Stimulated activated CD4-positive, alpha-beta T cell treated with anti-CD3 and anti-CD28 coated beads, TNF-alpha, amount 100 ng/mL, for 24 hours (primary cell): ENCODE results near the gene ECEL1.

Experiments
- DNase-seq, 3 experiments: peaks; one replicate each; pipeline ENCODE4 v3.0.0-alpha.2; 2020; ENCODE audit warnings: low read depth in 3 of 3

Gene ECEL1

DNA sequence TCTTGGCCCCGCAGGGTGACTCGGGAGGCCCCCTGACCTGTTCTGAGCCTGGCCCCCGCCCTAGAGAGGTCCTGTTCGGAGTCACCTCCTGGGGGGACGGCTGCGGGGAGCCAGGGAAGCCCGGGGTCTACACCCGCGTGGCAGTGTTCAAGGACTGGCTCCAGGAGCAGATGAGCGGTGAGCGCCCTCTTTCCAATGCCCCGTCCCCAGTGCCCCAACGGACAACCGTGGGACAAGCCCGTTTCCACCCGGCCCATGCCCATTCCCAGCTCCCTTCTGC lies 35.7 kb upstream of the ECEL1 start:
- no peak for DNase-seq

DNA sequence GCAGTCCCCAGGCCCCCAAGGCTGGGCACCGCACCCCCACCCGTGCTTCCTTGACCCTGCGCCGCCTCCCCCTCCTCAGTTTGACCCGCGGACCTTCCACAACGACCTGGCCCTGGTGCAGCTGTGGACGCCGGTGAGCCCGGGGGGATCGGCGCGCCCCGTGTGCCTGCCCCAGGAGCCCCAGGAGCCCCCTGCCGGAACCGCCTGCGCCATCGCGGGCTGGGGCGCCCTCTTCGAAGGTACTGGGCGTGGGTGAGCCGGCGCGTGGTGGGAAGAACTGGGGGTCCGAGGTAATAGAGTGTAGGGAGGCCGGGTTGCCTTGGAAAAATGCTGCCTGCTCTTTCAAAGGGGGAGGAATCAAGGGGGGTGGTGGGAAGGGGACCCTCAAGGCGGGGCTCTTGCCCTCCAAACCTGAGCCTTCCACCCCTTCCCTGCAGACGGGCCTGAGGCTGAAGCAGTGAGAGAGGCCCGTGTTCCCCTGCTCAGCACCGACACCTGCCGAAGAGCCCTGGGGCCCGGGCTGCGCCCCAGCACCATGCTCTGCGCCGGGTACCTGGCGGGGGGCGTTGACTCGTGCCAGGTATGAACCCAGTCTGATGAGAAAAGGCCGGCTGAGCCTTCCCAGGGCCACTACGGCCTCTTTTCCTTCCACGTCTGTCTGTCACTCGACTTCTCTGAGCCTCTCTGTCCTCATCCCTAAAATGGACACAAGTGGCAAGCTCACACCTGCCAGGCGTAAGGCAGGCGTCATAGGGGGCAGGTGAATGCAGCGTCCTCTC lies 35.2 kb upstream of the ECEL1 start:
- no peak for DNase-seq

GRCh38 chr2:232521959-232522622 lies 34.5 kb upstream of the ECEL1 start:
- peak; percentile 42 to 65 (median 42) for DNase-seq

DNA sequence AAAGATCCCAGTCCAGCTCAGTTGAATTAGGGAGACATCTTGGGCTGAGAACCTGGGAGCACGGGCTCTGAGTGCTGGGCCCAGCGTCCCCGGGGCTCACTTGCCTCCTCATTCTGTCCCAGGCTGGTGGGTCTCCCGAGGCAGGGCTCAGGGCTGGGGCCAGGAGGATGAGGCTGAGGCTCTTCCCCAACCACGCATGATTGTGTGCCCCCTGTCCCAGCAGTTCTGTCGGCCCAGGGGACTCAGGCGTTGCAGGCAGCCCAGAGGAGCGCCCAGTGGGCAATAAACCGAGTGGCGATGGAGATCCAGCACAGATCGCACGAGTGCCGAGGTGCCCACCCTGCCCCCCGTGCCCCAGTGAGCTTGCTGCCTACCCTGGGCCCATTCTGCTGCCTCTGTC lies 33.5 kb upstream of the ECEL1 start:
- no peak for DNase-seq

DNA sequence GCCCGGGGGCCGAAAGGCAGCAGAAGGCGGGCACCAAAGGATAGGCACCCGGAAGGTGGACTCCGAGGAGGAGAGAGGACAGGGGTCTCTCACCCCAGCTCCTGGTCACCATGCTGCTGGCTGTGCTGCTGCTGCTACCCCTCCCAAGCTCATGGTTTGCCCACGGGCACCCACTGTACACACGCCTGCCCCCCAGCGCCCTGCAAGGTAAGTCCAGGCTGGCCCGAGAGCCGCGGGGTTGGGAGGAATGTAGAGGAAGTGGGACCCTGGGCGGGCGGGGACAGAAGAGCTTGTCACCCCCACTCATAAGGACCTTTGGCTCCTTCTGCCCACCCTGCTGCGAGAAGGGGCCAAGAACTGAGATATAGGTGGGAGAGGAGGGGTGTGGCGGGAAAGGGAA lies 32.9 kb upstream of the ECEL1 start:
- DNase-seq = no peak

GRCh38 chr2:232519581-232520438 lies 32.2 kb upstream of the ECEL1 start, which contains the start of gene PRSS56:
Gene PRSS56, plus strand, starts transcription at chr2:232520388. Its CDS starts 211 bp downstream, at chr2:232520599.
- DNase-seq = no peak

- no peak for DNase-seq
Measured at GRCh38 chr2:232518844-232519243, 31.2 kb upstream of the ECEL1 start.

DNA sequence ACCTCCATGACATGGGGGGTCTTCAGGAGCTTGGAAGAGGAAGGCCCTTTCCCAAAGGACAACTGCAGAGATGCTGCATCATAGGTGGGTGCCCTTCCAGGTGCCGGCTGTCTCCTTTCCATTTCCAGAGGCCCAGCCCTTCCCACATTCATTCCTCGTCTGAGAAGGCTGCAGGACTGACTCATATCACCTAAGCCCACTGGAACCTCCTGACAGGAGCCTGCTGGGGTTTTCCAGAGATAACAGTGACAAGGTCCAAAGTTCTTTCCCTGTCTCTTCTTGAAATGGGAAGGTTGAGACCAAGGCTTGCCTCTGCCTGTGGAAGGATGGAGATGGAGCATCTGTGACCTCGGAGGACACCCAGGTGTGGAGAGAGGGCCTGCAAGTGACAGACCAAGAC lies 28.9 kb upstream of the ECEL1 start:
- no peak for DNase-seq

DNA sequence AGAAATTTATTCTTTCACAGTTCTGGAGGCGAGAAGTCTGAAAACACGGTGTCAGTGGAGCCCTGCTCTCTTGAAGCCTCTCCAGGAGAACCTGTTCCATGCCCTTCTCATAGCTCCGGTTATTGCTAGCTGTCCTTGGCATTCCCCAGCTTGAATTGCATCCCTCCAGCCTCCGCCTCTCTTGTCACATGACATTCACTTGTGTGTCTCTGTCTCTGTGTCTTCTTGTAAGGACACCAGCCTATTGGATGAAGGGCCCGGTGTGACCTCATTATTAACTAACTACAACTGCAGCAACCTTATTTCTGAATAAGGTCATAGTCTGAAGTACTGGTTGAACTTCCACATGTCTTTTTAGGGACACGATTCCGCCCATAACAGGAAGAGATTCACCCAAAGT lies 28.0 kb upstream of the ECEL1 start:
- no peak for DNase-seq

GRCh38 chr2:232513353-232513752 lies 25.7 kb upstream of the ECEL1 start:
- DNase-seq = no peak

DNA sequence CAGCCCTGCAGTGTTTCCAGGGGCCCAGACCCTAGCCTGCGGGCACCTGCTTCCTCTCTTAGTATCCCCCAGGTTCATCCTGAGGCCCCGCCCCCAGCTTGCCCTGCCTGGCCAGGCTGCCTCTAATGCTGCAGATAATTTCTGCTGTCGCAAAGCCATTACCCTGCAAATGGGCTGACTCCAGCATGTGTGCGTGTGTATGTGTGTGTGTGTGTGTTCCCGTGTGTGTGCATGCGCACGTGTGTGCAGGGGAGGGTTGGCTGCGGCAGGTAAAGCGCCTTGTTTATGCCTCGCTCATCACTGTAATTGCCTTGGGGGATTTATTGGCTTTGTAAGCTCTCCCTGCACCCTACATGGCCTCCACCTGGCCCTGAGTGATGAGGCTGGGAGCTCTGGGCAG lies 25.0 kb upstream of the ECEL1 start:
- no peak for DNase-seq

DNA sequence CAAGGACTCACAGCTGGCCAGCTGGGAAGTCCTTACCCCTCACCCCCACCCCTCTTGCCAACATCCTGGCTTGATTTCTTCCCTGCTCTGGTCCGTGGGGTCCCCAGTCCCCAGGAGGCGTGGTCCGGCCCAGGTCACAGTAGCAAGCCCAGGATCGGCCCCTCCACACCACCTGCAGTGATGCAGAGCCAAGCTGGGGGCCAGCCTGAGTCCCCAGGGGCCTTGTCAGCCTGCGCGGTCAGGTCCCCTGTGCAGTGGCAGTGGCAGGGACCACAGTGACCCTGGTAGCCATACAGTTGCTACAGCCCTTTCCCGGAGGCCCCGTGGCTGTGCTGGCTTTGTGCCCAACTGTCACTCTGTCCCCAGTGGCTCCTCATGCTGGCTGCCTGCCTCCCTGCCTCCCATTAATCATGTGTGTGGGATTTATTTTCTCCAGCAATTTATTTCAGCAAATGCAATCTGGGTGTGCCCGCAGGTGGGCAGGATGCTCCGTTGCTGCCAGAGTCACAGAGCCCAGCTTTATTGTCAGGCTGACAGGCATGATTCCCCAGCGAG lies 23.8 kb upstream of the ECEL1 start:
- DNase-seq = no peak

- no peak for DNase-seq
Measured at GRCh38 chr2:232508251-232508650, 20.6 kb upstream of the ECEL1 start.

GRCh38 chr2:232506709-232507108 lies 19.1 kb upstream of the ECEL1 start:
- DNase-seq = no peak

DNA sequence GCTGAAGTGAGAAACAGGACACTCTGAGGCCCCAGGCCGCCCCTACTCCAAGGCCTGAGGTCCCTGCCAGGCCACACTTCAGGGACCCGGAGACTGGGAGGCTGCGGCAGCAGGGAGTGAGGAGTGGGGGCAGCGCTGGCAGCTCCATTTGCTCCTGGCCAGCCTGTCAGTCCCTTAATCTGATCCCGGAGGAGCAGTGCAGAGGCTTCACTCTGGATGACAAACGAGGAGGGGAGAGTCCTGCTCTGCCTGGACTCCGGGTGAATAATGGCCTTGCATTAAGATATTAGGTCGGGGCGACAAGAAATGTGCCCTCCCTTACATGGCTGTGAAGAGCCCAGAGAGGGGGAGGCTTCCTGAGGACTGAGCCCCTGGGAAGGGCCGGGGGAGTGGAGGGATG lies 18.2 kb upstream of the ECEL1 start:
- no peak for DNase-seq

GRCh38 chr2:232504438-232504837 lies 16.8 kb upstream of the ECEL1 start:
- DNase-seq = no peak

DNA sequence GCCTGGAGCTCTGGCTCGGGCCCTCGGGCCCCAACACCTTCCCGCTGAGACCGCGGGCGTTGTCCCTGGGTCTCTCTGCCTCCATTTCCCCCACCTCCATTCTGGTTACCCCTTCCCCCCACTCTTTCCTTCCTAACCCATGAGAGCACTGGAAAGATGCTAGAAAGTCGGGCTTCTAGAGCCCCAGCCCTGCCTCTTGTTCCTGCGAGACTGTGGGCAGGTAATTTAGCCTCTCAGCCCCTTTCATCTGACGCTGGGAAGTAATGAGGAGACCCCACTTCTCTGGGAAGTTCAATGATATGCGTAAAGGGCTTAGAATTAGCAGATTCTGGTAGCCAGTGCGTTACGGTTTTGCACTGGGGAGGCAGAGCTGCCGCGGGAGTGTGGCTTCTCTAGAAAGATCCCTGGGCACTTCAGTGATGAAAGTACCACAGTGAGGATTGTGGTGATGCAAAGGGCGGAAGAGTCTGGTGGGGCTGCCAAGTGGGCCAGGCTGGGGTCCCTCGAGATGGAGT lies 16.2 kb upstream of the ECEL1 start:
- DNase-seq = no peak

DNA sequence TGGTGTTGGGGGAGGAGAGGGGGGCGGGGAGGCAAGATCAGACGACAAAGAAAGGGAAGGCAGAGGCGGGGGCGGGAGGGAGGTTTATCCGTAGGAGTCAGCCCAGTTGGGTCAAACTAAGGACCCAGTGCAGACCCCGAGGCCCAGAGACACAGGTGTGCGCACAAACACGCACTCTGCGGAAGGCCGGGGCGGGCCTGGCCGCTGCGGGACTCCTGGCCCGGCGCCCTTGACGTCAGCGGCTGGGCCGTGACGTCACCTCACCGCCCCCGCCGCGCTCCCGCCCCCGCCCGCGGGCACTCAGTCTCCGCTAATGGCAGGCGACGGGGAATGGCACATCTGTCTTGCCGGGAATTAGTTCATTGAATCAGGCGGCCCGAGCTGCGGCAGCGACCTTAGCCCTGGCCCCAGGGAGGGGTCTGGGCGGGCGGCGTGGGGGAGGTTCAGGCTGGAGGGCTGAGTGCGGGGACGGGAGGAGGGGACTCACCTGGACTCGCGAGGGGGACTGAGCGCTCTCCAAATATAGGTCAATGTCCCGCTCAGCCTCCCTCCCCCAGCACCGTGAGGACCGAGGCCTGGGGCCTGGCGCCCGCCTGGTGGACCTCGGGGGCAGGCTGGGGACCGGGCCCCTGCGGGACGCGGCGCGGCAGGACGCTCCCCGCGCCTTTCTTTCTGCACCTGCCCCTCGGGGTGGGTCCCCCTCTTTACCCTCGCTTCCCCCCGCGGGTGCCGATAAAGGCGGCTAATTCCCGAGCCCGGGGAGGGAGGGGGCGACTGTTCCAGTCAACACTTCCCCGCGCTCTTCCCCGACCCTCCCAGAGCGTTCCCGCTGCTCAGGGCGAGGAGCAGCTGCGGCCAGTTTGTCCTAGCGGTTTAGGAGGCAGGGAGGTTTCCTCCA lies 15.5 kb upstream of the ECEL1 start:
- peak in 2 of 3 experiments; percentile 6 to 45 for DNase-seq

DNA sequence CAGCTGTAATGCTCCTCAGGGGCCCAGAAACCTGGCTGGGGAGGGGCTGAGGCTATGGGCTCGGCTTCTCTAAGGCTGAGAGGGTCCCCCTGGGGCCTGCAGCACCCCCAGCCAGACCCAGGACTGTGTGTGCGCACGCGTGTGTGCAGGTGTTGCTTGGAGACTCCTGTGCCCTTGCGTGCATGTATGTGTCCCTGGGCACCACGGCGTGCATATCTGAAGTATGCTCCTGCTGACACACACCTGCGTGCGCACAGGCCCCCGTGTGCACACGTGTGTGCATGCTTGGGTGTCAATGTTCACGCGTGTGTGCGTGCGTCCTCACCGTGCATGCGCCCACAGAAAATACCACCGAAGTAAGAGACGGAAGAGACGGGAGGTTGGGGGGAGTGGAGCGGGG lies 14.9 kb upstream of the ECEL1 start:
- no peak for DNase-seq

DNA sequence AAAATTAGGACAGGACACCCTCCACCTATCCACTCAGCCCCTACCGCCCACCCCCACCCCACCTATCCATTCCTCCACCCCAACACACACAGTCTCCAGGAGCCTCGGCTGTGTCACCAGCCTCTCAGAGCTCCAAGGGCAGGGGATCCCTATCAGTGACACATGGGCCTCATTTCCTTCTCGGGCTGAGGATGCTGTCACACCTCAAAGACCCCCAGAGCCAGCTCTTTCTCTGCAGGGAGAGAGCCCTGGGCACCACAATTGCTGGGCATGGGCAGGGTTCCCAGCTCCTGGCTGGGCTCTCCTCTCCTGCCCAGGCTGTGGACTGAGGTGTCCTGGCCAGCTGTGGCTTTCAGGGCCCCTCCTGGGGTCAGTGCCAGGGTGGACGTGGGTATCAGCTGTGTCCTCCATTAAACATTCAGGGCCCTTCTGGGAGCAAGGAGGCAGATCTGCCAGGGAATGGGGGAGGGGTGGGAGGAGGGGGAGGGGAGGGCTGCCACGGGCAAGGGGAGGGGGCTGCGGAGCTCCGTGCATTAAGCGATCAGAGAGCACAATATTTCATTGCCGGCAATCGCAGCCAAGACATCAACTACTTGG lies 14.3 kb upstream of the ECEL1 start:
- no peak for DNase-seq

GRCh38 chr2:232501331-232501771 lies 13.7 kb upstream of the ECEL1 start:
- no peak for DNase-seq
